Measurements from ENCODE around the gene ASF1B.
A peak's percentile ranks its signal among the peaks of the same experiment; 100 is the strongest.

Gene ASF1B

GRCh38 chr19:14112809-14113385, 23.5 kb downstream of the ASF1B start:
- Mint-ChIP-seq H3K27ac (no peak overlapping the region), H3K4me1 (ENCODE audit: low read depth) (peaks cover 43% of the 10 kb centered on the region), H3K4me3 (no peak overlapping the region), H3K27me3 (no peaks in the 10 kb centered on the region), H3K36me3 (no peaks in the 10 kb centered on the region), H3K9me3 (ENCODE audit: low read depth) (no peaks in the 10 kb centered on the region)

- Mint-ChIP-seq H3K4me1 (ENCODE audit: low read depth) (peaks cover 43% of the 10 kb centered on the region), H3K4me3 (no peak overlapping the region), H3K9me3 (ENCODE audit: low read depth) (no peaks in the 10 kb centered on the region), H3K27me3 (no peaks in the 10 kb centered on the region), H3K27ac (no peak overlapping the region), H3K36me3 (no peaks in the 10 kb centered on the region)
Measured at GRCh38 chr19:14112051-14112808, 24.2 kb downstream of the ASF1B start.

GRCh38 chr19:14111486-14111885, 24.9 kb downstream of the ASF1B start:
- no peaks in the 10 kb centered on the region for H3K9me3 Mint-ChIP-seq (ENCODE audit: low read depth)
- peaks cover 40% of the 10 kb centered on the region for H3K4me1 Mint-ChIP-seq (ENCODE audit: low read depth)
- H3K36me3 Mint-ChIP-seq: no peaks in the 10 kb centered on the region
- H3K27me3 Mint-ChIP-seq: no peaks in the 10 kb centered on the region
- H3K27ac Mint-ChIP-seq: no peak overlapping the region
- no peak overlapping the region for H3K4me3 Mint-ChIP-seq

GRCh38 chr19:14110650-14111049, 25.7 kb downstream of the ASF1B start:
- H3K4me1 Mint-ChIP-seq (ENCODE audit: low read depth): peaks cover 32% of the 10 kb centered on the region
- H3K4me3 Mint-ChIP-seq: no peak overlapping the region
- H3K27me3 Mint-ChIP-seq: no peaks in the 10 kb centered on the region

GRCh38 chr19:14107581-14108461, 28.6 kb downstream of the ASF1B start:
- Mint-ChIP-seq H3K27ac (no peak overlapping the region), H3K4me1 (ENCODE audit: low read depth) (peaks cover 15% of the 10 kb centered on the region), H3K27me3 (no peaks in the 10 kb centered on the region), H3K9me3 (ENCODE audit: low read depth) (no peaks in the 10 kb centered on the region), H3K36me3 (no peaks in the 10 kb centered on the region), H3K4me3 (no peak overlapping the region)

More at GRCh38 chr19:14110650-14111049, 25.7 kb downstream of the ASF1B start:
- no peaks in the 10 kb centered on the region for H3K9me3 Mint-ChIP-seq (ENCODE audit: low read depth)
- H3K36me3 Mint-ChIP-seq: no peaks in the 10 kb centered on the region
- peak overlapping the region; percentile 41 for H3K27ac Mint-ChIP-seq

- no peaks in the 10 kb centered on the region for H3K36me3 Mint-ChIP-seq
- H3K27me3 Mint-ChIP-seq: no peaks in the 10 kb centered on the region
- H3K4me3 Mint-ChIP-seq: no peak overlapping the region
- H3K27ac Mint-ChIP-seq: no peak overlapping the region
- H3K4me1 Mint-ChIP-seq (ENCODE audit: low read depth): peaks cover 9% of the 10 kb centered on the region
- no peaks in the 10 kb centered on the region for H3K9me3 Mint-ChIP-seq (ENCODE audit: low read depth)
Measured at GRCh38 chr19:14106840-14107239, 29.5 kb downstream of the ASF1B start.

GRCh38 chr19:14105680-14106079, 30.7 kb downstream of the ASF1B start:
- H3K4me1 Mint-ChIP-seq (ENCODE audit: low read depth): peaks cover 3% of the 10 kb centered on the region
- no peaks in the 10 kb centered on the region for H3K36me3 Mint-ChIP-seq
- H3K9me3 Mint-ChIP-seq (ENCODE audit: low read depth): no peaks in the 10 kb centered on the region
- no peaks in the 10 kb centered on the region for H3K27me3 Mint-ChIP-seq
- H3K27ac Mint-ChIP-seq: no peak overlapping the region
- no peak overlapping the region for H3K4me3 Mint-ChIP-seq

GRCh38 chr19:14103310-14103709, 33.1 kb downstream of the ASF1B start:
- no peaks in the 10 kb centered on the region for H3K9me3 Mint-ChIP-seq (ENCODE audit: low read depth)
- no peaks in the 10 kb centered on the region for H3K4me1 Mint-ChIP-seq (ENCODE audit: low read depth)
- H3K27ac Mint-ChIP-seq: no peak overlapping the region
- no peaks in the 10 kb centered on the region for H3K36me3 Mint-ChIP-seq
- no peaks in the 10 kb centered on the region for H3K27me3 Mint-ChIP-seq
- H3K4me3 Mint-ChIP-seq: no peak overlapping the region

GRCh38 chr19:14102756-14103155, 33.6 kb downstream of the ASF1B start:
- H3K4me1 Mint-ChIP-seq (ENCODE audit: low read depth): no peaks in the 10 kb centered on the region
- H3K27ac Mint-ChIP-seq: no peak overlapping the region
- no peaks in the 10 kb centered on the region for H3K36me3 Mint-ChIP-seq
- H3K4me3 Mint-ChIP-seq: no peak overlapping the region
- no peaks in the 10 kb centered on the region for H3K27me3 Mint-ChIP-seq
- H3K9me3 Mint-ChIP-seq (ENCODE audit: low read depth): no peaks in the 10 kb centered on the region

- no peak overlapping the region for H3K4me3 Mint-ChIP-seq
- no peaks in the 10 kb centered on the region for H3K27me3 Mint-ChIP-seq
- H3K27ac Mint-ChIP-seq: no peak overlapping the region
Measured at GRCh38 chr19:14102102-14102696, 34.2 kb downstream of the ASF1B start.

GRCh38 chr19:14101003-14101545, 35.3 kb downstream of the ASF1B start:
- Mint-ChIP-seq H3K27me3 (no peaks in the 10 kb centered on the region), H3K36me3 (no peaks in the 10 kb centered on the region), H3K4me3 (no peak overlapping the region), H3K4me1 (ENCODE audit: low read depth) (no peaks in the 10 kb centered on the region), H3K27ac (no peak overlapping the region), H3K9me3 (ENCODE audit: low read depth) (no peaks in the 10 kb centered on the region)

More at GRCh38 chr19:14102102-14102696, 34.2 kb downstream of the ASF1B start:
- no peaks in the 10 kb centered on the region for H3K36me3 Mint-ChIP-seq
- no peaks in the 10 kb centered on the region for H3K4me1 Mint-ChIP-seq (ENCODE audit: low read depth)
- H3K9me3 Mint-ChIP-seq (ENCODE audit: low read depth): no peaks in the 10 kb centered on the region

- H3K27ac Mint-ChIP-seq: no peak overlapping the region
- peaks cover 4% of the 10 kb centered on the region for H3K4me1 Mint-ChIP-seq (ENCODE audit: low read depth)
- H3K27me3 Mint-ChIP-seq: no peaks in the 10 kb centered on the region
- H3K9me3 Mint-ChIP-seq (ENCODE audit: low read depth): no peaks in the 10 kb centered on the region
- peaks cover 2% of the 10 kb centered on the region for H3K36me3 Mint-ChIP-seq
- no peak overlapping the region for H3K4me3 Mint-ChIP-seq
Measured at GRCh38 chr19:14097532-14098151, 38.7 kb downstream of the ASF1B start.

- H3K36me3 Mint-ChIP-seq: peaks cover 2% of the 10 kb centered on the region
- H3K4me1 Mint-ChIP-seq (ENCODE audit: low read depth): peaks cover 12% of the 10 kb centered on the region
- no peak overlapping the region for H3K4me3 Mint-ChIP-seq
- no peak overlapping the region for H3K27ac Mint-ChIP-seq
- H3K27me3 Mint-ChIP-seq: no peaks in the 10 kb centered on the region
- H3K9me3 Mint-ChIP-seq (ENCODE audit: low read depth): no peaks in the 10 kb centered on the region
Measured at GRCh38 chr19:14096272-14096992, 40.0 kb downstream of the ASF1B start.

GRCh38 chr19:14094854-14095253, 41.5 kb downstream of the ASF1B start:
- peaks cover 2% of the 10 kb centered on the region for H3K36me3 Mint-ChIP-seq
- H3K27me3 Mint-ChIP-seq: no peaks in the 10 kb centered on the region
- peak overlapping the region; percentile 76 for H3K27ac Mint-ChIP-seq
- H3K4me1 Mint-ChIP-seq (ENCODE audit: low read depth): peaks cover 13% of the 10 kb centered on the region
- H3K4me3 Mint-ChIP-seq: no peak overlapping the region
- H3K9me3 Mint-ChIP-seq (ENCODE audit: low read depth): no peaks in the 10 kb centered on the region

Measured in activated naive CD8-positive, alpha-beta T cell (primary cell).